IPS-20b (cell line): ENCODE data around the gene PRRG4.

ENCODE experiments used
- H3K27ac ChIP-seq: one replicate; pipeline ENCODE4 v1.5.1; 2013; ENCODE audit warnings: low read length
- H3K27me3 ChIP-seq: 2 replicates; pipeline ENCODE4 v1.6.1; 2013; ENCODE audit warnings: mild to moderate bottlenecking, low read length, inconsistent platforms; ENCODE audit not compliant: insufficient read depth
- H3K36me3 ChIP-seq: 2 replicates; pipeline ENCODE4 v1.6.1; 2013; ENCODE audit warnings: low read depth, mild to moderate bottlenecking, inconsistent platforms, low read length, moderate library complexity; ENCODE audit not compliant: insufficient read depth
- H3K4me1 ChIP-seq: 2 replicates; pipeline ENCODE4 v1.6.1; 2013; ENCODE audit warnings: mild to moderate bottlenecking, control low read depth, inconsistent platforms, low read length, moderate library complexity; ENCODE audit not compliant: insufficient read depth
- H3K4me3 ChIP-seq: 2 replicates; pipeline ENCODE4 v1.5.1; 2013; ENCODE audit warnings: mild to moderate bottlenecking, low read length, inconsistent platforms
- H3K9ac ChIP-seq: 2 replicates; pipeline ENCODE4 v1.6.1; 2013; ENCODE audit warnings: low read depth, mild to moderate bottlenecking, inconsistent platforms, low read length, moderate library complexity
- H3K9me3 ChIP-seq: 2 replicates; pipeline ENCODE4 v1.6.1; 2013; ENCODE audit warnings: mild to moderate bottlenecking, low read depth, low read length, inconsistent platforms; ENCODE audit not compliant: insufficient read depth

Gene PRRG4

GRCh38 chr11:32831221-32831620 lies 1.5 kb downstream of the PRRG4 start:
- H3K4me3 ChIP-seq = no peak overlapping the region
- H3K27me3 ChIP-seq = peaks cover 41% of the 10 kb centered on the region
- H3K36me3 ChIP-seq = no peaks in the 10 kb centered on the region
- no peaks in the 10 kb centered on the region for H3K4me1 ChIP-seq
- H3K27ac ChIP-seq = no peak overlapping the region
- H3K9ac ChIP-seq = no peak overlapping the region
- no peaks in the 10 kb centered on the region for H3K9me3 ChIP-seq

DNA sequence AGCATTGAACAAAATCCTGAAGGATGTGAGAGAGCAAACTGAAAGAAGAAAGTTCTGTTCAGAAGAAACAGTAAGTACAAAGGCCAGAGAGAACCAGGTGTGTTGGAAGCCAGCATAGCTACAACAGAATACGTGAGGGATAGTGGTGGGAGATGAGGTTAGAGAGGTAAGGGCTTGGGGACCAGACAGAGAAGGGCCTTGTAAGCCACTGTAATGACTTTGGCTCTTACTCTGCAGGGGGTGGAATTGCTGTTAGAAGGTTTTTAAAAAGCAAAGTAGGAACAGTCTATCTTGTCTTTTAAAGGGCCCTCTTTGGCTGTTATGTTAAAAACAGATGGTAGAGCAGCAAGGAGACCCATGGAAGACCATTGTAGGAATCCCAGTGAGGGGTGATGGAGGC lies 4.2 kb downstream of the PRRG4 start:
- Histone ChIP-seq H3K9ac (no peak overlapping the region), H3K9me3 (no peaks in the 10 kb centered on the region), H3K4me3 (no peak overlapping the region)

DNA sequence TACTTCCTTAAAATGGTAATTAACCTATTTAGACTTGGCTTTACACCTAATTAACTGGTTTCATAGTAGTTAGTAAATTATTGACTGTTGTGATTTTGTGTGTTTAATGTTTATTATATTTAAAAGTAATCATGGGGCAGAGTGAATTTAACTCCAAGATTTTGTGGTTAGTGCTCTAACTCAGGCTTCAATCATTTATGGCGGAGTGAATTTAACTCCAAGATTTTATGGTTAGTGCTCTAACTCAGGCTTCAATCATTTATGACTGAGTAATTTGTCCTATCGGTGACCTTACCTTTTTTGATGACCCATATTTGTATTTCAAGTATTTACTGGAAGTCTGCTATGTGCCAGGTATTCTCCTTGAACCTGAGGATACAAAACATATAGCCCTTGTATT lies 7.2 kb downstream of the PRRG4 start:
- H3K27ac ChIP-seq = no peak overlapping the region
- no peak overlapping the region for H3K9ac ChIP-seq

More for the DNA sequence above, 4.2 kb downstream of the PRRG4 start:
- no peaks in the 10 kb centered on the region for H3K4me1 ChIP-seq
- no peak overlapping the region for H3K27ac ChIP-seq
- H3K36me3 ChIP-seq = no peaks in the 10 kb centered on the region
- H3K27me3 ChIP-seq = peaks cover 27% of the 10 kb centered on the region

DNA sequence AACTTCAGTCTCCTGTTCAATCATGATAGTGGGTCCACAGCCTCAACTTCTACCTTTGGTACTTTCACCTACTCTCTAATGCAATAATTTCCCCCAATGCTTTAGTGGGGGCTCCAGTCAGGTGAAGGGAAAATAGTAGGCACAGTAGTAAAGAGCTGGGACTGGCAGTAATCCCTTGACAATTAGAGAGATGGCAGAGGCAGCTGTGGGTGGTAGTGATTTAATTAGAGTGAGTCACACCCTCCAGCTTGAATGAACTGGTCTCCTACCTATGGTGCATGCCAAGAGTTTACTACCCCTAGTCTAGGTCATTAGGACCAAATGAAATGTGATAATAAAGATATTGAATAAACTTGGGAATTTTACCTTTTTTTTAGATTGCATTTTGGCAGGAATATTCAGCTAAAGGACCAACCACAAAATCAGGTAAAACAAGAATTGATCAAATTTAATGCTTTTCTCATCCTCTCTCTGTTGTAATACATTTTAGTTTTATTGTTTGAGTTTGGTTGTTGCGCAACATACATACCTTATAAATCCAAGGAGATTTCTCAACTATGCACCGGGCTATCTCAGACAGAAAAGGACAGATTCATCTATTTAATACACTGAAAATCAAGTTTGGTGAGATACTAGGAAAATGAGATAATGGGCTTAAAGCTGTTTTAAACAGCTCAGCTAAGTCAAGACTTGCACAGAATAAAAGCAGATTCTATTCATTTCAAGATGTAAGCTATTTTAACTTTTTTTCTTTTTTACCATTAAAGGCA lies 9.0 kb downstream of the PRRG4 start:
- H3K27me3 ChIP-seq = no peaks in the 10 kb centered on the region
- no peak overlapping the region for H3K4me3 ChIP-seq
- no peak overlapping the region for H3K9ac ChIP-seq
- H3K27ac ChIP-seq = no peak overlapping the region
- H3K36me3 ChIP-seq = no peaks in the 10 kb centered on the region
- H3K4me1 ChIP-seq = no peaks in the 10 kb centered on the region
- H3K9me3 ChIP-seq = no peaks in the 10 kb centered on the region

More for the DNA sequence above, 7.2 kb downstream of the PRRG4 start:
- Histone ChIP-seq H3K36me3 (no peaks in the 10 kb centered on the region), H3K4me3 (no peak overlapping the region), H3K9me3 (no peaks in the 10 kb centered on the region), H3K4me1 (no peaks in the 10 kb centered on the region), H3K27me3 (no peaks in the 10 kb centered on the region)

- Histone ChIP-seq H3K36me3 (no peaks in the 10 kb centered on the region), H3K4me3 (no peak overlapping the region), H3K4me1 (no peaks in the 10 kb centered on the region), H3K27ac (no peak overlapping the region), H3K9ac (no peak overlapping the region), H3K9me3 (no peaks in the 10 kb centered on the region), H3K27me3 (no peaks in the 10 kb centered on the region)
These were observed 9.6 kb downstream of the PRRG4 start for GRCh38 chr11:32839308-32839707.

DNA sequence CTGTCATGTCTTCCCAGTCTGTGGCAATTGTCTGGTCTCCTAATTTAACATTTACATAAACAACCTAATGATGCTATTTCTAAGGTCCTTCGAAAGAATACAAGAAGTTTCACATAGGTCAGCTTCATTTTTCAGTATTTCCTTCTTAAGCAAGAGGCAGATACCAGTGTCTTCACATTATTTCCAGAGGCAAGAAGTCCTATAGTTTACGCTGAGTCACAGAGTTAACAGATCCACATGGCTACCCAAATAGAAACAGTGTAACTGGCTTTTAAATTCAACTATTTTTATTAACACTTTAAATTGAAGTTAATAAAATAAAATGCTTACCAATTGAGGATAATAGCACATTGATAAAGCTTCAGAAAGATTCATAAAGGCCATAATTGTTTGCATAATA lies 10.9 kb downstream of the PRRG4 start:
- H3K36me3 ChIP-seq = no peaks in the 10 kb centered on the region
- no peaks in the 10 kb centered on the region for H3K9me3 ChIP-seq
- H3K9ac ChIP-seq = no peak overlapping the region
- no peaks in the 10 kb centered on the region for H3K4me1 ChIP-seq
- H3K27ac ChIP-seq = no peak overlapping the region
- no peaks in the 10 kb centered on the region for H3K27me3 ChIP-seq
- H3K4me3 ChIP-seq = no peak overlapping the region

DNA sequence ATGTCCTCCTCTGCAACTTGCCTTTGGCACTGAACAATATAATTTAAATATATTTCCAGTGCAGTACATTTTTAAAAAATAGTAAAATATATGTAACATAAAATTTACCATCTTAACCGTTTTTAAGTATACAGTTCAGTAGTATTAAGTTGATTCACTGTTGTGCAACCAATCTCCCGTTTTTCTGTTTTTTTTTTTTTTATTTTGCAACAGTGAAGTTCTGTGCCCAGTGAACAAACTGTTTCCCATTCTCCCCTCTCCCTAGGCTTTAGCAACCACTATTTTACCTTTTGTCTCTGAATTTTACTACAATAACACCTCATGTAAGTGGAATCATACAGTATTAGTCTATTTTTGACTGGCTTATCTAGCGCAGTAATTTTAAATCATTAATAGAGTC lies 13.8 kb downstream of the PRRG4 start:
- H3K27ac ChIP-seq = no peak overlapping the region
- H3K36me3 ChIP-seq = no peaks in the 10 kb centered on the region
- H3K4me3 ChIP-seq = no peak overlapping the region
- no peaks in the 10 kb centered on the region for H3K9me3 ChIP-seq
- H3K27me3 ChIP-seq = no peaks in the 10 kb centered on the region
- H3K9ac ChIP-seq = no peak overlapping the region; the same call in 1 of the 2 replicates
- no peaks in the 10 kb centered on the region for H3K4me1 ChIP-seq

DNA sequence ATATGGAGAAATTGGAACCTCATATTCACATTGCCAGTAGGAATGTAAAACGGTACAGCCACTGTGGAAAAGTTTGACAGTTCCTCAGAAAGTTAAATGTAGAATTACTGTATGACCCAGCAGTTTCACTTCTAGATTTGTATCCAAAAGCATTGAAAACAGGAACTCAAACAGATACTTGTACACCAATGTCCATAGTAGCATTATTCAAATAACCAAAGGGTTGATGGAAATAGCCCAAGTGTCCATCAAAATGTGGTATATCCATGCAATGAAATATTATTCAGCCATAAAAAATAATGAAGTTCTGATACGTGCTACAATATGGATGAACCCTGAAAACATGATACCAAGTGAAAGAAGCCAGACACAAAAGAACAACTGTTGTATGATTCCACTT lies 17.8 kb downstream of the PRRG4 start:
- Histone ChIP-seq H3K4me1 (no peaks in the 10 kb centered on the region), H3K9me3 (no peaks in the 10 kb centered on the region), H3K9ac (no peak overlapping the region), H3K27ac (no peak overlapping the region), H3K36me3 (no peaks in the 10 kb centered on the region), H3K4me3 (no peak overlapping the region), H3K27me3 (no peaks in the 10 kb centered on the region)

DNA sequence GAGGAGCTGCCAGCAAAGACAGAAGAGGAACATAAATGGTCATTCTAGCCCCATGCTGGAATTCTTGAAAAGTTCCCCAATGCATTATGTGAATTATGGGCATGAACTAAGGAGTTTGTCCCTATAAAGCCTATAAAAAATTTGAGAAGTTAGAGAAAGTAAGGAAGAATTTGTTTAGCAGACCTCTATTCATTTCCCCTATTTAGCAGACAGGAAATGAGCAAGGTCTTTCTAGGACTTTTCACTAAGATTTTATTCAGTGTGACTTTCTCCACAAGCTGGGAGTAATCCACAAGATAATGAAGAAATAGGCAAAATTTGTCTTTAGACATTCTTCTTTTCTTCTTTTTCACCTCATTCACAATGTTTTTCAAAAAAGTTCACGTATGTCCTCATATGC lies 20.0 kb downstream of the PRRG4 start:
- Histone ChIP-seq H3K27me3 (no peaks in the 10 kb centered on the region), H3K9ac (no peak overlapping the region), H3K4me1 (no peaks in the 10 kb centered on the region), H3K27ac (no peak overlapping the region), H3K9me3 (no peaks in the 10 kb centered on the region), H3K36me3 (no peaks in the 10 kb centered on the region), H3K4me3 (no peak overlapping the region)

GRCh38 chr11:32851251-32851650 lies 21.5 kb downstream of the PRRG4 start:
- Histone ChIP-seq H3K27ac (no peak overlapping the region), H3K9me3 (no peaks in the 10 kb centered on the region), H3K36me3 (no peaks in the 10 kb centered on the region), H3K27me3 (no peaks in the 10 kb centered on the region), H3K4me3 (no peak overlapping the region), H3K4me1 (no peaks in the 10 kb centered on the region), H3K9ac (no peak overlapping the region)

DNA sequence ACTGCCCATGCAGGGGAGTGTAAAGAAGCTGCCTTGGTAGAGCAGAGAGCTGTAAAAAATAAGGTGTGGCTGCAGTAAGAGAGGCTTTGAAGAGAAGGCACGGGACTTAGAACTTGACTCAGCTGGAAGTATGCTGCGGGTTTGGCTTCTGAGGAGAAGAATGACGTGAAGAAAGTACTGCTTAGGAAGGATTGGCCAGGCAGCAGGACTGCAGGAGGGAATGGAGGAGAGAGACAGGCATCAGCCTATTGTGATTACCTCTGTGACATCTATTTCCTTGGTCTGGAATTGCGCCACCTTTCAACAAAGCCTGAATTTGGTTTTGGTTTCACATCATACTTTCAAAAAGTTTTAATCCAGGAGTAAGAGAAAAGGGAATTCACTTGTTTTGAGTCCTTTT lies 22.5 kb downstream of the PRRG4 start:
- no peaks in the 10 kb centered on the region for H3K4me1 ChIP-seq
- H3K27ac ChIP-seq = no peak overlapping the region
- no peak overlapping the region for H3K9ac ChIP-seq
- no peak overlapping the region for H3K4me3 ChIP-seq
- H3K9me3 ChIP-seq = no peaks in the 10 kb centered on the region
- H3K36me3 ChIP-seq = no peaks in the 10 kb centered on the region
- no peaks in the 10 kb centered on the region for H3K27me3 ChIP-seq

DNA sequence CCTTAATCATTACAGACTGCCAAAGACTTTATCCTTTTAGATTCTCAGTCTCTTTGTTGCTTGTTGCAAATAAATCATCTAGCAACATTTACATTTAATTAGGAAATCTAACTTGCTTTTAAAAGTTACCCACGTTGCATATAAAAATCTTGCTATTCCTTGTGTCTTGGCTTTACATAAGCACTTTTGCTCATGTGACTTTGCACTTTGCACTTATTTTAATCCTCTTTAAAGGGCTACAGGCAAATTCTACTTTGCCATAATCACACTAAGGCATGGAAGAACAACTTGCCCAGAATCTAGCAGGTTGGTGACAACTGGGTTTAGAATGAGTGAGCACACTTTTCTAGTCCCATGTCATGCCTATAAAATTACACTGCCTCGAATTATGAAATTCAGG lies 25.9 kb downstream of the PRRG4 start:
- H3K36me3 ChIP-seq = no peaks in the 10 kb centered on the region
- no peaks in the 10 kb centered on the region for H3K4me1 ChIP-seq
- no peak overlapping the region for H3K4me3 ChIP-seq
- no peak overlapping the region for H3K27ac ChIP-seq
- H3K9me3 ChIP-seq = no peaks in the 10 kb centered on the region
- H3K27me3 ChIP-seq = no peaks in the 10 kb centered on the region
- no peak overlapping the region for H3K9ac ChIP-seq
